A549 (cell line): ENCODE data around the gene GAS6. TPM values are rescaled to one million over a fixed set of nuclear protein-coding genes. Genes with fewer than 3 reads are reported as not detected.

Experiments used
- ATAC-seq, 2 experiments: fragments of 200-7000 bp in 1 of 2; fragments of >200 bp in 1 of 2; cut with Nextera tagmentation in 1 of 2; cut with Tn5 transposase in 1 of 2; 3 replicates each; pipeline versions ENCODE4 v1.8.0 to v1.9.1; 2018 to 2020; ENCODE audit warnings: mild to moderate bottlenecking in 1 of 2, moderate library complexity in 1 of 2
- CTCF ChIA-PET: fragments of 300-600 bp; sonication (Branson Sonifier 250); formaldehyde crosslinking; extraction: SDS; loops from one replicate; lab custom pipeline; 2021; ENCODE audit warnings: antibody characterized with exemption, inconsistent platforms; lab: Yijun Ruan, JAX
- POLR2A ChIA-PET: fragments of 350-600 bp; formaldehyde crosslinking; extraction: SDS; loops from one replicate; lab custom pipeline; 2021; ENCODE audit warnings: antibody characterized with exemption, inconsistent platforms; lab: Yijun Ruan, JAX
- DNase-seq, 2 experiments: peaks; one replicate each; pipeline versions ENCODE4 v3.0.0 to v3.0.0-alpha.2; 2011 to 2016; ENCODE audit warnings: low read depth in 1 of 2, low spot score in 1 of 2
- FAIRE-seq: peaks from 2 replicates; lab custom pipeline; 2011; peaks lifted over from hg19 to GRCh38; lab: Jason Lieb, UNC
- H3K27ac ChIP-seq, 2 experiments: fragments of >200 bp; sonication (Bioruptor Twin); formaldehyde crosslinking; 3 replicates each; pipeline ENCODE4 v1.5.1; 2016 to 2017
- H3K4me1 ChIP-seq: fragments of >200 bp; sonication (Bioruptor Twin); formaldehyde crosslinking; 3 replicates; pipeline ENCODE4 v1.6.1; 2016
- H3K4me2 ChIP-seq: fragments of >200 bp; sonication (Bioruptor Twin); formaldehyde crosslinking; 3 replicates; pipeline ENCODE4 v1.6.1; 2016
- H3K4me3 ChIP-seq: fragments of >200 bp; sonication (Bioruptor Twin); formaldehyde crosslinking; 3 replicates; pipeline ENCODE4 v1.5.1; 2016
- H3K9me3 ChIP-seq: fragments of >200 bp; sonication (Bioruptor Twin); formaldehyde crosslinking; 3 replicates; pipeline ENCODE4 v1.6.1; 2016
- FOSL2 ChIP-seq, 2 experiments: fragments of 450-650 bp in 1 of 2; fragments of >200 bp in 1 of 2; sonication (Bioruptor Twin) in 1 of 2; formaldehyde crosslinking; IDR thresholded peaks; 2 replicates each; pipeline versions ENCODE4 v1.5.0 to v1.6.1; 2016 to 2020; ENCODE audit warnings: mild to moderate bottlenecking in 1 of 2, moderate library complexity in 1 of 2
- FOXS1 ChIP-seq: fragments of 250-450 bp; sonication (Bioruptor Pico); IDR thresholded peaks from 2 replicates; pipeline ENCODE4 v1.5.0; 2020; ENCODE audit warnings: mild to moderate bottlenecking, moderate library complexity
- GATA3 ChIP-seq: IDR thresholded peaks from 2 replicates; pipeline ENCODE4 v1.6.1; 2012; ENCODE audit warnings: borderline replicate concordance
- JUNB ChIP-seq: fragments of >200 bp; sonication (Bioruptor Twin); formaldehyde crosslinking; IDR thresholded peaks from 2 replicates; pipeline ENCODE4 v1.6.1; 2016
- MYC ChIP-seq: IDR thresholded peaks from 2 replicates; pipeline ENCODE4 v1.6.1; 2012; ENCODE audit warnings: mild to moderate bottlenecking, inconsistent platforms, low read length, improper control_type of control experiment, borderline replicate concordance
- NFE2L2 ChIP-seq: fragments of 150-350 bp; conservative IDR thresholded peaks from 2 replicates; pipeline ENCODE4 v1.6.1; 2014; ENCODE audit warnings: low read length
- NPAS2 ChIP-seq: fragments of 250-450 bp; sonication (Bioruptor Pico); IDR thresholded peaks from 2 replicates; pipeline ENCODE4 v1.8.0; 2022; ENCODE audit warnings: mild to moderate bottlenecking, moderate library complexity, borderline replicate concordance
- POLR2AphosphoS2 ChIP-seq: conservative IDR thresholded peaks from 2 replicates; pipeline ENCODE4 v1.6.1; 2012; ENCODE audit warnings: low read length, improper control_type of control experiment, inconsistent platforms
- RCOR1 ChIP-seq: fragments of 150-350 bp; IDR thresholded peaks from 2 replicates; pipeline ENCODE4 v1.6.1; 2014; ENCODE audit warnings: antibody characterized with exemption, low read length, low read depth
- RNF2 ChIP-seq: fragments of 200-600 bp; sonication (generic); IDR thresholded peaks from 2 replicates; pipeline ENCODE4 v1.6.1; 2016; ENCODE audit warnings: low read depth, mild to moderate bottlenecking, antibody characterized with exemption, moderate library complexity, borderline replicate concordance
- SMC3 ChIP-seq: fragments of >200 bp; sonication (Bioruptor Twin); formaldehyde crosslinking; IDR thresholded peaks from 3 replicates; pipeline ENCODE4 v1.6.1; 2018; ENCODE audit warnings: inconsistent platforms
- SREBF2 ChIP-seq: fragments of 450-650 bp; IDR thresholded peaks from 2 replicates; pipeline ENCODE4 v1.6.1; 2014; ENCODE audit warnings: mild to moderate bottlenecking, moderate library complexity
- ZC3H11A ChIP-seq: fragments of 450-650 bp; IDR thresholded peaks from 2 replicates; pipeline ENCODE4 v1.6.1; 2014; ENCODE audit warnings: antibody characterized with exemption, mild to moderate bottlenecking
- ZFP36 ChIP-seq: fragments of 450-650 bp; IDR thresholded peaks from 2 replicates; pipeline ENCODE4 v1.6.1; 2014; ENCODE audit warnings: borderline replicate concordance; ENCODE audit not compliant: partially characterized antibody
- WGBS: methylation state at CpG from one replicate; pipeline ENCODE4 v1.1.6; 2017; ENCODE audit errors: missing lambda C conversion rate; 5-methylcytosine and 5-hydroxymethylcytosine counted together
- polyA plus RNA-seq, 4 experiments: library from polyadenylated mRNA; depleted of rRNA in 3 of 4; stranded (reverse); fragments of >200 nt; fragmentation: RNase III in 1 of 4; extraction: RNeasy Plus Mini Kit Qiagen cat#74134 plus additional on column Dnase treatment in 1 of 4; gene quantifications; 2 replicates in 3 of 4; 3 replicates in 1 of 4; pipeline ENCODE4 v1.2.3, GENCODE V29; 2011 to 2017
- TF ChIP-seq, protein P1 (sequence below): fragments of 450-650 bp; IDR thresholded peaks from 2 replicates; pipeline ENCODE4 v1.6.1; 2014; ENCODE audit warnings: antibody characterized with exemption
- TF ChIP-seq, protein P2 (sequence below): fragments of 250-450 bp; sonication (Bioruptor Pico); IDR thresholded peaks from 2 replicates; pipeline ENCODE4 v1.5.0; 2021; ENCODE audit warnings: mild to moderate bottlenecking, moderate library complexity, borderline replicate concordance
- TF ChIP-seq, protein P3 (sequence below): fragments of >200 bp; sonication (Bioruptor Twin); formaldehyde crosslinking; IDR thresholded peaks from 2 replicates; pipeline ENCODE4 v1.6.1; 2016
- TF ChIP-seq, protein P4 (sequence below): IDR thresholded peaks from 2 replicates; pipeline ENCODE4 v1.6.1; 2012

The GAS6 gene
- polyA plus RNA-seq, 2 of the 4 experiments (the other 2 are of a cell fraction) = 3.5 to 5.7 TPM

DNA sequence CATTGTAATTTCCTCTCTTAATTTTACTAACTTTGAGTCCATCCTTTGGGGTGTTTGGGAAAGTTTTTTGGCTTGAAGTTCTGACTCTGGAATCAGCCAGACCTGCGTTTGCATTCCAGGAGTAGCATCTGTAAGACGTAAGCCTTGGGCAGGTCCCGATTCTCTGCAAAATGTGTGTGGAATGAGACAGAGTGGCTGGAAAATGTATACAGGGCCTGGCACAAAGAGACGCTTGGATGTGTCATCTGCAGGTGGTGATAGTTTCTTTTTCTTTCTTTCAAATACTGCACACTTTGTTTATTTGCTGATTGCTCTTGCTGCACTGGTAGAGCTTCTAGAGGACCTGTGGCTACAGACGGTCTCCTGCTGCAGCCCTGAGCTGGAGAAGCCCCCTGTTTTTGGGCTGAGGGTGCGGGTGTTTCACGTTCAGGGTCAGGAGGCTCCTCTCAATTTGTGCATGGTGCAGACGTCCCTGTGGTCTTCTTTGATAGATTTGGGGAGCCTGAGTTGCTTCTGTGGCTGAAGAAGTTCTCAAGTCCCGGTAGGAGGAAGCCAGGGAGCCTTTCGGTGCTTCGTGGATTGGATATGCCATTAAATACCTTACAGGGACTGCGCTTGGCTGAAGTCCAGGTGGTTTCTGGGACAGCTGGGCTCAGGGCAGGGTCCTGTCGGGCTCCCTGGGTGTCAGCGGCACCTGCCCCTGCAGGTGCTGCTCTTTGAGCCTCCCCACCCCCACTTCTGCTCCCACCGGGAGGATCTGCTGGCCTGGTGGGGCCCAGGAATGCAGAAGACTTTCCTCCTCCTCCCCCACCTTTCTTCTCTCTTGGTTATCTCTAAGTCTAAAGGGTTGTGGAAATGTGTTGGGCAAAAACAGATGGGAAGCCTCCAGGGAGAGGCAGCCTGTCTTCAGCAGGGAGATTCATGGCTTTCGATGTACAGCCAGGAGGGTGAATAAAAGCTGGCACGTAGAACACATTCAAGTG is 44.0 kb upstream of the GAS6 start:
- no peak for FAIRE-seq
- peaks cover 4% of the 10 kb centered on the region; the same call in 1 of the 3 replicates for H3K9me3 ChIP-seq
- H3K4me2 ChIP-seq = no peak overlapping the region
- ATAC-seq = no peak
- no peak overlapping the region for H3K27ac ChIP-seq
- no peak for TF ChIP-seq SREBF2
- TF ChIP-seq, protein P1, sequence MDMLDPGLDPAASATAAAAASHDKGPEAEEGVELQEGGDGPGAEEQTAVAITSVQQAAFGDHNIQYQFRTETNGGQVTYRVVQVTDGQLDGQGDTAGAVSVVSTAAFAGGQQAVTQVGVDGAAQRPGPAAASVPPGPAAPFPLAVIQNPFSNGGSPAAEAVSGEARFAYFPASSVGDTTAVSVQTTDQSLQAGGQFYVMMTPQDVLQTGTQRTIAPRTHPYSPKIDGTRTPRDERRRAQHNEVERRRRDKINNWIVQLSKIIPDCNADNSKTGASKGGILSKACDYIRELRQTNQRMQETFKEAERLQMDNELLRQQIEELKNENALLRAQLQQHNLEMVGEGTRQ = no peak
- TF ChIP-seq MYC = no peak
- TF ChIP-seq ZC3H11A = no peak
- TF ChIP-seq FOSL2 (IDR thresholded peaks at IDR 0.05) = no peak
- TF ChIP-seq FOSL2 (CRISPR knock-in tag; IDR thresholded peaks at IDR 0.05) = no peak
- no peak for TF ChIP-seq NPAS2 (CRISPR knock-in tag)
- no peak for DNase-seq
- H3K4me3 ChIP-seq = no peak overlapping the region
- WGBS = 52% methylated on average over 14 of the region's 17 CpGs
- POLR2A ChIA-PET = no interaction called here
- CTCF ChIA-PET = no interaction called here
- H3K4me1 ChIP-seq = no peaks in the 10 kb centered on the region

DNA sequence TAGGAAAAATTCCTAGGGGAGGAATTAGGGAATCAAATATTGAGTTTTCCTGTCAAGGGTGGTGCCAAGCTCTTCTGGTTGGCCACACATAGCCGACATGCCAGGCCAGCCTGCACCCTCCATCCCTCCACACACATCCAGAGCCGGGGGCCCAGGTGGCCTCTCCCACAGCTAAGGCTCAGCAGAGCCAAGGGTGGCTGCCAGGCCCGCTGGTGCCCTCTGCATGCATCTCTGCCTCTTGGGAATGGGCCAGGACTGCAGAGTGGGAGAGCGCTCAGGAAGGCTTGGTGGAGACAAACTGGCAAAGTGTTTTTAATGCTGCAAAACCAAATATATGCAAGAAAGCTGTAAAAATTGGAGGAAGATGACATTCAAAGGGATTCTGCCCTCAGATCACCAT is 42.7 kb upstream of the GAS6 start:
- 48% methylated on average over 3 of the region's 4 CpGs for WGBS
- no peaks in the 10 kb centered on the region for H3K9me3 ChIP-seq
- no peak overlapping the region for H3K27ac ChIP-seq
- TF ChIP-seq, protein P2, sequence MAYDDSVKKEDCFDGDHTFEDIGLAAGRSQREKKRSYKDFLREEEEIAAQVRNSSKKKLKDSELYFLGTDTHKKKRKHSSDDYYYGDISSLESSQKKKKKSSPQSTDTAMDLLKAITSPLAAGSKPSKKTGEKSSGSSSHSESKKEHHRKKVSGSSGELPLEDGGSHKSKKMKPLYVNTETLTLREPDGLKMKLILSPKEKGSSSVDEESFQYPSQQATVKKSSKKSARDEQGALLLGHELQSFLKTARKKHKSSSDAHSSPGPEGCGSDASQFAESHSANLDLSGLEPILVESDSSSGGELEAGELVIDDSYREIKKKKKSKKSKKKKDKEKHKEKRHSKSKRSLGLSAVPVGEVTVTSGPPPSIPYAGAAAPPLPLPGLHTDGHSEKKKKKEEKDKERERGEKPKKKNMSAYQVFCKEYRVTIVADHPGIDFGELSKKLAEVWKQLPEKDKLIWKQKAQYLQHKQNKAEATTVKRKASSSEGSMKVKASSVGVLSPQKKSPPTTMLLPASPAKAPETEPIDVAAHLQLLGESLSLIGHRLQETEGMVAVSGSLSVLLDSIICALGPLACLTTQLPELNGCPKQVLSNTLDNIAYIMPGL (CRISPR knock-in tag) = no peak
- TF ChIP-seq, protein P3, sequence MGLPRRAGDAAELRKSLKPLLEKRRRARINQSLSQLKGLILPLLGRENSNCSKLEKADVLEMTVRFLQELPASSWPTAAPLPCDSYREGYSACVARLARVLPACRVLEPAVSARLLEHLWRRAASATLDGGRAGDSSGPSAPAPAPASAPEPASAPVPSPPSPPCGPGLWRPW = no peak
- TF ChIP-seq RNF2 (no peak), NFE2L2 (no peak), ZFP36 (no peak), ZC3H11A (no peak), JUNB (no peak), GATA3 (no peak), POLR2AphosphoS2 (no peak), RCOR1 (no peak), FOXS1 (CRISPR knock-in tag) (no peak), SMC3 (no peak)
- TF ChIP-seq, protein P4, sequence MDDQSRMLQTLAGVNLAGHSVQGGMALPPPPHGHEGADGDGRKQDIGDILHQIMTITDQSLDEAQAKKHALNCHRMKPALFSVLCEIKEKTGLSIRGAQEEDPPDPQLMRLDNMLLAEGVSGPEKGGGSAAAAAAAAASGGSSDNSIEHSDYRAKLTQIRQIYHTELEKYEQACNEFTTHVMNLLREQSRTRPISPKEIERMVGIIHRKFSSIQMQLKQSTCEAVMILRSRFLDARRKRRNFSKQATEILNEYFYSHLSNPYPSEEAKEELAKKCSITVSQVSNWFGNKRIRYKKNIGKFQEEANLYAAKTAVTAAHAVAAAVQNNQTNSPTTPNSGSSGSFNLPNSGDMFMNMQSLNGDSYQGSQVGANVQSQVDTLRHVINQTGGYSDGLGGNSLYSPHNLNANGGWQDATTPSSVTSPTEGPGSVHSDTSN = no peak
- TF ChIP-seq, protein P1 = no peak
- ATAC-seq (no peak; a peak in 1 of 6 replicates), FAIRE-seq (no peak), DNase-seq (no peak)
- no peak overlapping the region for H3K4me2 ChIP-seq
- no peaks in the 10 kb centered on the region for H3K4me1 ChIP-seq
- ChIA-PET CTCF (no interaction called here), POLR2A (no interaction called here)
- no peak overlapping the region for H3K4me3 ChIP-seq
